ENCODE measurements around the gene TBC1D2. TPM values are rescaled to one million over a fixed set of nuclear protein-coding genes. Genes with fewer than 3 reads are reported as not detected.
A peak's percentile ranks its signal among the peaks of the same experiment; 100 is the strongest.

Gene TBC1D2
- total RNA-seq, 1 donor from 2014 or later = 23.7 TPM

- H3K9me3 Mint-ChIP-seq (ENCODE audit: unreplicated experiment) = no peaks in the 10 kb centered on the region
- no peak for TF ChIP-seq CTCF (IDR thresholded peaks at IDR 0.05)
- H3K4me1 Mint-ChIP-seq (ENCODE audit: unreplicated experiment) = peaks cover 66% of the 10 kb centered on the region
- DNase-seq (ENCODE audit: extremely low spot score, unreplicated experiment) = no peak
- peaks cover 12% of the 10 kb centered on the region for H3K36me3 Mint-ChIP-seq (ENCODE audit: unreplicated experiment)
- peak overlapping the region; percentile 81 for H3K27ac Mint-ChIP-seq (ENCODE audit: unreplicated experiment)
- H3K4me3 Mint-ChIP-seq (ENCODE audit: unreplicated experiment) = no peak overlapping the region
- no peaks in the 10 kb centered on the region for H3K27me3 Mint-ChIP-seq (ENCODE audit: unreplicated experiment)
These were observed 36.7 kb downstream of the TBC1D2 start for GRCh38 chr9:98218562-98219363.

- Mint-ChIP-seq H3K27ac (ENCODE audit: unreplicated experiment) (peak overlapping the region; percentile 54), H3K36me3 (ENCODE audit: unreplicated experiment) (peaks cover 17% of the 10 kb centered on the region), H3K9me3 (ENCODE audit: unreplicated experiment) (no peaks in the 10 kb centered on the region), H3K27me3 (ENCODE audit: unreplicated experiment) (no peaks in the 10 kb centered on the region), H3K4me3 (ENCODE audit: unreplicated experiment) (no peak overlapping the region), H3K4me1 (ENCODE audit: unreplicated experiment) (peaks cover 50% of the 10 kb centered on the region)
- no peak for DNase-seq (ENCODE audit: extremely low spot score, unreplicated experiment)
- TF ChIP-seq CTCF (IDR thresholded peaks at IDR 0.05) = no peak
These were observed 38.2 kb downstream of the TBC1D2 start for GRCh38 chr9:98217255-98217654.

- H3K27ac Mint-ChIP-seq (ENCODE audit: unreplicated experiment) = peak overlapping the region; percentile 54
- no peaks in the 10 kb centered on the region for H3K27me3 Mint-ChIP-seq (ENCODE audit: unreplicated experiment)
- no peak overlapping the region for H3K4me3 Mint-ChIP-seq (ENCODE audit: unreplicated experiment)
- no peak for DNase-seq (ENCODE audit: extremely low spot score, unreplicated experiment)
- no peak for TF ChIP-seq CTCF (IDR thresholded peaks at IDR 0.05)
- H3K36me3 Mint-ChIP-seq (ENCODE audit: unreplicated experiment) = peaks cover 18% of the 10 kb centered on the region
- H3K4me1 Mint-ChIP-seq (ENCODE audit: unreplicated experiment) = peaks cover 43% of the 10 kb centered on the region
- no peaks in the 10 kb centered on the region for H3K9me3 Mint-ChIP-seq (ENCODE audit: unreplicated experiment)
These were observed 39.1 kb downstream of the TBC1D2 start for GRCh38 chr9:98216391-98216790.

GRCh38 chr9:98215821-98216220, 39.6 kb downstream of the TBC1D2 start:
- Mint-ChIP-seq H3K9me3 (ENCODE audit: unreplicated experiment) (no peaks in the 10 kb centered on the region), H3K27me3 (ENCODE audit: unreplicated experiment) (no peaks in the 10 kb centered on the region), H3K27ac (ENCODE audit: unreplicated experiment) (peak overlapping the region; percentile 81), H3K36me3 (ENCODE audit: unreplicated experiment) (peaks cover 19% of the 10 kb centered on the region), H3K4me1 (ENCODE audit: unreplicated experiment) (peaks cover 41% of the 10 kb centered on the region), H3K4me3 (ENCODE audit: unreplicated experiment) (no peak overlapping the region)
- no peak for DNase-seq (ENCODE audit: extremely low spot score, unreplicated experiment)
- TF ChIP-seq CTCF (IDR thresholded peaks at IDR 0.05) = peak; percentile 51

- Mint-ChIP-seq H3K4me3 (ENCODE audit: unreplicated experiment) (no peak overlapping the region), H3K4me1 (ENCODE audit: unreplicated experiment) (peaks cover 38% of the 10 kb centered on the region), H3K27ac (ENCODE audit: unreplicated experiment) (peak overlapping the region; percentile 81), H3K27me3 (ENCODE audit: unreplicated experiment) (no peaks in the 10 kb centered on the region), H3K36me3 (ENCODE audit: unreplicated experiment) (peaks cover 20% of the 10 kb centered on the region), H3K9me3 (ENCODE audit: unreplicated experiment) (no peaks in the 10 kb centered on the region)
- no peak for DNase-seq (ENCODE audit: extremely low spot score, unreplicated experiment)
- TF ChIP-seq CTCF (IDR thresholded peaks at IDR 0.05) = no peak
These were observed 40.2 kb downstream of the TBC1D2 start for GRCh38 chr9:98215271-98215670.
